SK-N-SH (cell line): ENCODE measurements around the gene COMMD7.

ENCODE experiments used
- FOSL2 ChIP-seq: IDR thresholded peaks from 2 replicates; pipeline ENCODE4 v1.4.0; 2012; ENCODE audit warnings: low read depth, mild to moderate bottlenecking, moderate library complexity, borderline replicate concordance
- FOXJ3 ChIP-seq: sonication (generic); formaldehyde crosslinking; IDR thresholded peaks from 2 replicates; pipeline ENCODE4 v1.5.1; 2020; ENCODE audit warnings: mild to moderate bottlenecking, missing genetic modification reagents
- POLR2AphosphoS5 ChIP-seq: IDR thresholded peaks from 2 replicates; pipeline ENCODE4 v1.6.1; 2012; ENCODE audit warnings: low read depth, low read length
- RAD21 ChIP-seq: IDR thresholded peaks from 2 replicates; pipeline ENCODE4 v1.6.1; 2012; ENCODE audit warnings: mild to moderate bottlenecking, low read length
- RFX5 ChIP-seq: IDR thresholded peaks from 2 replicates; pipeline ENCODE4 v1.6.1; 2012; ENCODE audit warnings: mild to moderate bottlenecking, improper control_type of control experiment, low read length
- SIN3A ChIP-seq: IDR thresholded peaks from 2 replicates; pipeline ENCODE4 v1.6.1; 2012; ENCODE audit warnings: low read depth, mild to moderate bottlenecking, low read length, moderate library complexity, borderline replicate concordance
- TAF1 ChIP-seq: IDR thresholded peaks from 2 replicates; pipeline ENCODE4 v1.6.1; 2012; ENCODE audit warnings: low read depth, mild to moderate bottlenecking, low read length, moderate library complexity, borderline replicate concordance
- TF ChIP-seq, protein P1 (sequence below): IDR thresholded peaks from 2 replicates; pipeline ENCODE4 v1.4.0; 2012; ENCODE audit warnings: low read depth
- TF ChIP-seq, protein P2 (sequence below): fragments of 200-600 bp; sonication (generic); IDR thresholded peaks from 2 replicates; pipeline ENCODE4 v1.6.1; 2017; ENCODE audit warnings: antibody characterized with exemption, mild to moderate bottlenecking, moderate library complexity
- TF ChIP-seq, protein P3 (sequence below): IDR thresholded peaks from 2 replicates; pipeline ENCODE4 v1.4.0; 2012; ENCODE audit warnings: low read depth, borderline replicate concordance
- TF ChIP-seq, protein P4 (sequence below): IDR thresholded peaks from 2 replicates; pipeline ENCODE4 v1.6.1; 2012; ENCODE audit warnings: mild to moderate bottlenecking, low read depth, low read length, moderate library complexity

DNA sequence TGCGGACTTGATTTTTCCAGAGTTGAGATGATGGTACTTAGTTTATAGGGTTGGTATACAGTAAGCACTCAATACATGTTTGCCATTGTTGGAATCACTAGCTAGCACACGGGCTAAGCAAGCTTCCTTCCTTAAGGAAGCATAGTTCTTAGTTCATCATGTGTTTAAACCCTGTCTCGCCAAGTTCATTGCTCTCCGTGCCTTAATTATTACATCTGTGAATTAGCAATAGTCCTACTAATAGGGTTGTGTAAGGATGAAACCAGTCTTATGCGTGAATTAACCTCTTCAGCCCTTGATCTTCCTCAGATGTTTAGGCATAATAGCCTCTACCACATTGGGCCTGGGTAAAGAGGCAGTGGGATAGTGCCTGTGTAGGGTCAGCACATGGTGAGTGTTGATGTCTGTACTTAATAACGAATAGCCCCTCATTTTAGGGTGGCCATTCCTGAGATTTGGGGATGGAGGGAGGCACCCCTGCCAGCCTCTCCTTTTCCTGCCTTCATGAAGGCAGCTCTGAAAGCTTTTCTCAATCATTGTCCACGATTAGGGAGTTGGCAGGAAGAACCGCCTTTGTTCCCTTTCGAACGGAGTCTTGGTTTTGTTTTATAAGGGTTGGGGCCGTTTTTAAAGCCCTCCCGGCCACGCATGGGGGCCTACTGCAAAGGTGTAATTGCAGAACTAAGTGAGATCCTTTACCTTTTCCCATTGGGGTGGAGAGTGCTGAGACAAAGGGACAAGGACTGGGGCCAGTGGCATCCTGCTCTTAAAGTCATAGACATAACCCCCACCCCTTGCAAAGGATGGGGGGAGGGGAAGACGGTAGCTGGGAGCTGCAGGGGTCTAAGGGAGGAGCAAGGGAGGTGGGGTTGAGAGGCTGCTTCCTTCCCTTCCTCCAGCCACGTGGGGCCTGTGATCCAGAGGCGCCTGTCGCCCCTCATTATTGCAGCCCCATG lies 21.0 kb upstream of the COMMD7 start:
- TF ChIP-seq POLR2AphosphoS5 (no peak), TAF1 (no peak), FOXJ3 (CRISPR knock-in tag) (no peak), FOSL2 (no peak), RAD21 (no peak), SIN3A (no peak), RFX5 (no peak)
- TF ChIP-seq, protein P1, sequence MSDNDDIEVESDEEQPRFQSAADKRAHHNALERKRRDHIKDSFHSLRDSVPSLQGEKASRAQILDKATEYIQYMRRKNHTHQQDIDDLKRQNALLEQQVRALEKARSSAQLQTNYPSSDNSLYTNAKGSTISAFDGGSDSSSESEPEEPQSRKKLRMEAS, result no peak
- TF ChIP-seq, protein P2, sequence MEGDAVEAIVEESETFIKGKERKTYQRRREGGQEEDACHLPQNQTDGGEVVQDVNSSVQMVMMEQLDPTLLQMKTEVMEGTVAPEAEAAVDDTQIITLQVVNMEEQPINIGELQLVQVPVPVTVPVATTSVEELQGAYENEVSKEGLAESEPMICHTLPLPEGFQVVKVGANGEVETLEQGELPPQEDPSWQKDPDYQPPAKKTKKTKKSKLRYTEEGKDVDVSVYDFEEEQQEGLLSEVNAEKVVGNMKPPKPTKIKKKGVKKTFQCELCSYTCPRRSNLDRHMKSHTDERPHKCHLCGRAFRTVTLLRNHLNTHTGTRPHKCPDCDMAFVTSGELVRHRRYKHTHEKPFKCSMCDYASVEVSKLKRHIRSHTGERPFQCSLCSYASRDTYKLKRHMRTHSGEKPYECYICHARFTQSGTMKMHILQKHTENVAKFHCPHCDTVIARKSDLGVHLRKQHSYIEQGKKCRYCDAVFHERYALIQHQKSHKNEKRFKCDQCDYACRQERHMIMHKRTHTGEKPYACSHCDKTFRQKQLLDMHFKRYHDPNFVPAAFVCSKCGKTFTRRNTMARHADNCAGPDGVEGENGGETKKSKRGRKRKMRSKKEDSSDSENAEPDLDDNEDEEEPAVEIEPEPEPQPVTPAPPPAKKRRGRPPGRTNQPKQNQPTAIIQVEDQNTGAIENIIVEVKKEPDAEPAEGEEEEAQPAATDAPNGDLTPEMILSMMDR, result no peak
- TF ChIP-seq, protein P3, sequence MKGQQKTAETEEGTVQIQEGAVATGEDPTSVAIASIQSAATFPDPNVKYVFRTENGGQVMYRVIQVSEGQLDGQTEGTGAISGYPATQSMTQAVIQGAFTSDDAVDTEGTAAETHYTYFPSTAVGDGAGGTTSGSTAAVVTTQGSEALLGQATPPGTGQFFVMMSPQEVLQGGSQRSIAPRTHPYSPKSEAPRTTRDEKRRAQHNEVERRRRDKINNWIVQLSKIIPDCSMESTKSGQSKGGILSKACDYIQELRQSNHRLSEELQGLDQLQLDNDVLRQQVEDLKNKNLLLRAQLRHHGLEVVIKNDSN, result no peak
- TF ChIP-seq, protein P4, sequence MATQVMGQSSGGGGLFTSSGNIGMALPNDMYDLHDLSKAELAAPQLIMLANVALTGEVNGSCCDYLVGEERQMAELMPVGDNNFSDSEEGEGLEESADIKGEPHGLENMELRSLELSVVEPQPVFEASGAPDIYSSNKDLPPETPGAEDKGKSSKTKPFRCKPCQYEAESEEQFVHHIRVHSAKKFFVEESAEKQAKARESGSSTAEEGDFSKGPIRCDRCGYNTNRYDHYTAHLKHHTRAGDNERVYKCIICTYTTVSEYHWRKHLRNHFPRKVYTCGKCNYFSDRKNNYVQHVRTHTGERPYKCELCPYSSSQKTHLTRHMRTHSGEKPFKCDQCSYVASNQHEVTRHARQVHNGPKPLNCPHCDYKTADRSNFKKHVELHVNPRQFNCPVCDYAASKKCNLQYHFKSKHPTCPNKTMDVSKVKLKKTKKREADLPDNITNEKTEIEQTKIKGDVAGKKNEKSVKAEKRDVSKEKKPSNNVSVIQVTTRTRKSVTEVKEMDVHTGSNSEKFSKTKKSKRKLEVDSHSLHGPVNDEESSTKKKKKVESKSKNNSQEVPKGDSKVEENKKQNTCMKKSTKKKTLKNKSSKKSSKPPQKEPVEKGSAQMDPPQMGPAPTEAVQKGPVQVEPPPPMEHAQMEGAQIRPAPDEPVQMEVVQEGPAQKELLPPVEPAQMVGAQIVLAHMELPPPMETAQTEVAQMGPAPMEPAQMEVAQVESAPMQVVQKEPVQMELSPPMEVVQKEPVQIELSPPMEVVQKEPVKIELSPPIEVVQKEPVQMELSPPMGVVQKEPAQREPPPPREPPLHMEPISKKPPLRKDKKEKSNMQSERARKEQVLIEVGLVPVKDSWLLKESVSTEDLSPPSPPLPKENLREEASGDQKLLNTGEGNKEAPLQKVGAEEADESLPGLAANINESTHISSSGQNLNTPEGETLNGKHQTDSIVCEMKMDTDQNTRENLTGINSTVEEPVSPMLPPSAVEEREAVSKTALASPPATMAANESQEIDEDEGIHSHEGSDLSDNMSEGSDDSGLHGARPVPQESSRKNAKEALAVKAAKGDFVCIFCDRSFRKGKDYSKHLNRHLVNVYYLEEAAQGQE, result no peak
